ENCODE results near the gene SMIM32.

SMIM32 gene

DNA sequence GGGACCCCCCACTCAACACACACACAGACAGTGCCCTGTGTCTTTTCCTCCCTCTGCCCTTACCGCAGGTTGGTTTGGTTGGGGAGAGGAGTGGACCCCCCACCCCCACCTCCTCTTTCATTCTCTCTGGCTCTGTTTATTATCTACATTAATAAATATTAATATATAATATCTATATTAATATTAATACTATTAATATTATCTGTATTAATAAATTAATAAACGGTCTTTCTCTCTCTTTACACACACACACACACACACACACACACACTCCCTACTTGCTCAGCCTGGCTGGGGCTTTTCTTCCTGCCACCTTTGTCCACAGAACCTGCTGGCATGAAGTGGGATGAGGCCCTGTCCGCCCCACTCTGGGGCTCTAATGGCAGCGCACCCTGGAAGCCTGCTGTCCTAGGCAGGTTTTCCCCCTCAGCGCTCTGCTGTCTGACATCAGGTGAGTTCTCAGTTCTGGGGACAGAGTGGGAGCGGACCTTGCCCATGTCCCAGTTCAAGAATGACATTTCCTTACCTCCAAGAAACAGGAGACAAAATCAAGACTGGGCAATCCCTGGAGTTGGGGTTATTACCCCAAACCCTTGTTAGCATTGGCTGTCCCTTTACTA, 10.5 kb upstream of the SMIM32 start:
- POLR2A ChIA-PET, result no interaction called here
- TF ChIP-seq BHLHE40 (IDR thresholded peaks at IDR 0.05; ENCODE audit: borderline replicate concordance) (no peak), L3MBTL2 (conservative IDR thresholded peaks at IDR 0.05) (no peak), TARDBP (IDR thresholded peaks at IDR 0.05) (no peak), FOXK2 (IDR thresholded peaks at IDR 0.05) (no peak), SP1 (IDR thresholded peaks at IDR 0.05) (no peak), HDGF (IDR thresholded peaks at IDR 0.05; ENCODE audit: borderline replicate concordance) (no peak), ZNF384 (IDR thresholded peaks at IDR 0.05) (no peak), FOXM1 (IDR thresholded peaks at IDR 0.05; ENCODE audit: borderline replicate concordance) (no peak), SUZ12 (IDR thresholded peaks at IDR 0.05) (no peak), FOXA1 (IDR thresholded peaks at IDR 0.05) (no peak), ELF4 (IDR thresholded peaks at IDR 0.05) (no peak), NFRKB (IDR thresholded peaks at IDR 0.05) (no peak)
- CTCF ChIA-PET, result no interaction called here
- DNase-seq (ENCODE audit: extremely low spot score), result no peak

DNA sequence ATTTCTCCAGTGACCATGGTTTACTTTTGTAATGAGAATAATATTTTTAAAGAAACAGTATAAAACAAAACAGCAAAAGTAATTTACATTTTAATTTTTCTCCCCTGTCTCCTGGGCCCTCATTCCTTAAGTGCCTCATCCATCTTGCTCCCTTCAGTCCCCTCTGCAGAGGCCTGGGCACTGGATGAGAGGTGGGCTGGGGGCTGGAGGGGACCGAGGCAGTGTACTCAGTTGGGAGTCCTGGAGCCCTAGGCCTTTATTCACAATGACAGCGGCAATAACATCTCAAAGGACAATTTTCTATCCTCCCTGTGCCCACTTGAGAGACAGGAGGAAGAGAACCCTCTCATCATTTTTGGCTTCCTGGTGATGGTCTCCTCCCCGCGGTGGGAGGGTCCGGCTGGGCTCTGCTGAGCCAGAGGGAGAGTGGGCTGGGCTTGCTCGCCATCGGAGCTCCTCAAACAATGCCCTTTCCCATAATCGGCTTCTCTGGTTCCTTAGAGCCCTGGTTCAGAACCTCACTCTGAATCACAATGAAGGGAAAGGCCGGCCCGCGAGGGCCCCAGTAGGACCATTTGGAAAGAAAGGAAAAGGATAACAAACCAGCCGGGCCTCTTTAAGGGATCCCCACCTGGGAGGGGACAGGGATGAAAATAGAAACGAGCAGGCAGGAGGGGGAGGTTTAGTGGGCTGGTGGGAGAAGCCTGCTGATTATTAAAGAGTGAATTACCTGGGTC, 9.7 kb upstream of the SMIM32 start:
- TF ChIP-seq ARNT (IDR thresholded peaks at IDR 0.05) (no peak), HDGF (IDR thresholded peaks at IDR 0.05; ENCODE audit: borderline replicate concordance) (no peak), L3MBTL2 (conservative IDR thresholded peaks at IDR 0.05) (no peak), CTBP1 (IDR thresholded peaks at IDR 0.05; ENCODE audit: borderline replicate concordance) (no peak), FOXA1 (IDR thresholded peaks at IDR 0.05) (no peak), SUZ12 (IDR thresholded peaks at IDR 0.05) (no peak), BHLHE40 (IDR thresholded peaks at IDR 0.05; ENCODE audit: borderline replicate concordance) (no peak), ELF4 (IDR thresholded peaks at IDR 0.05) (no peak), LEF1 (IDR thresholded peaks at IDR 0.05; ENCODE audit: borderline replicate concordance) (no peak), SP1 (IDR thresholded peaks at IDR 0.05) (no peak), NFRKB (IDR thresholded peaks at IDR 0.05) (no peak), ZNF384 (IDR thresholded peaks at IDR 0.05) (no peak), FOXK2 (IDR thresholded peaks at IDR 0.05) (no peak), FOXM1 (IDR thresholded peaks at IDR 0.05; ENCODE audit: borderline replicate concordance) (no peak), TARDBP (IDR thresholded peaks at IDR 0.05) (no peak)
- TF ChIP-seq, protein P1, sequence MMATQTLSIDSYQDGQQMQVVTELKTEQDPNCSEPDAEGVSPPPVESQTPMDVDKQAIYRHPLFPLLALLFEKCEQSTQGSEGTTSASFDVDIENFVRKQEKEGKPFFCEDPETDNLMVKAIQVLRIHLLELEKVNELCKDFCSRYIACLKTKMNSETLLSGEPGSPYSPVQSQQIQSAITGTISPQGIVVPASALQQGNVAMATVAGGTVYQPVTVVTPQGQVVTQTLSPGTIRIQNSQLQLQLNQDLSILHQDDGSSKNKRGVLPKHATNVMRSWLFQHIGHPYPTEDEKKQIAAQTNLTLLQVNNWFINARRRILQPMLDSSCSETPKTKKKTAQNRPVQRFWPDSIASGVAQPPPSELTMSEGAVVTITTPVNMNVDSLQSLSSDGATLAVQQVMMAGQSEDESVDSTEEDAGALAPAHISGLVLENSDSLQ (IDR thresholded peaks at IDR 0.05), result no peak
- DNase-seq (ENCODE audit: extremely low spot score), result no peak
- POLR2A ChIA-PET, result no interaction called here
- CTCF ChIA-PET, result no interaction called here

DNA sequence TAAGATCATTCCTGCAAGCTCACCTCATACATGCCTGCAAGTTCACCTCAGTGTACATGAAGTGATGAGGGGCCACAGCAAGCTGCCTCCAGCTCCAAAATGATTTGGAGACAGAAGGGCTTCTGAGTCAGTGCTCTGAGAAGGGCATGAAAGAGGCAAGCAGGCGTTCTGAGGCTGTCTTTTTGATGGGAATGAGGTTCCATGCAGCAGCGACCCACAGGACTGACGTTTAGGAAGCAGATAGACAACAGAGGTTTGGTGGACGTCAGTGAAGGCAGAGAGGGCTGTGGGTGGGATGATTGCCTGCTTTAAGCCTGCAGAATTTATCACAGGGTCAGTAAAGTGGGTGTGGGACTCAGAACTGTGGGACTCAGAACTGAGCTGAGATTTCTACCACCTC, 8.9 kb upstream of the SMIM32 start:
- ChIA-PET CTCF (no interaction called here), POLR2A (no interaction called here)
- no peak for TF ChIP-seq ARNT (IDR thresholded peaks at IDR 0.05)
- TF ChIP-seq, protein P1 (IDR thresholded peaks at IDR 0.05), result no peak
- TF ChIP-seq SUZ12 (IDR thresholded peaks at IDR 0.05), result no peak
- no peak for DNase-seq (ENCODE audit: extremely low spot score)

DNA sequence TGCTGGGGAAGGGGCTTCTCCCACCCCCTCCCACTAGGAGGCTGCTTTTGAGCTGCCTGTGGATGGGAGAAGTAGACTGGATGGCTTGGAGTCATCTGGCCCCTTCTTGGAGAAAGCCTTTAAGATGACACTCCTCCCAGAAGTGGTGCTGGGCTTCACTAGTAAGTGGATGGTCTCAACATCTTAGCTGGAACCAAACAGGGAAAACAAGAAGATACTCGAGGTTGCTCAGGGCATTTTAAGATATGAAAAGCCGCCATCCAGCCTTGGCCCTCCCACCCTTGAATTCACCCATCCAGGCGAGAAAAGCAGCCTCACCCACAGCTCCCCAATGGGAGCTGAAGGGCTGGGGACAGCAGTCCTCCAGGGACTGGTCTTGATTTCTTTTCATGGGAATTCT, 7.8 kb upstream of the SMIM32 start:
- TF ChIP-seq, protein P1 (IDR thresholded peaks at IDR 0.05), result no peak
- no peak for TF ChIP-seq SP1 (IDR thresholded peaks at IDR 0.05)
- no peak for TF ChIP-seq ELF4 (IDR thresholded peaks at IDR 0.05)
- TF ChIP-seq ZNF384 (IDR thresholded peaks at IDR 0.05), result no peak
- no peak for TF ChIP-seq SUZ12 (IDR thresholded peaks at IDR 0.05)
- TF ChIP-seq FOXA1 (IDR thresholded peaks at IDR 0.05), result no peak
- TF ChIP-seq TARDBP (IDR thresholded peaks at IDR 0.05), result no peak
- TF ChIP-seq L3MBTL2 (conservative IDR thresholded peaks at IDR 0.05), result no peak
- TF ChIP-seq ARNT (IDR thresholded peaks at IDR 0.05), result no peak
- TF ChIP-seq BHLHE40 (IDR thresholded peaks at IDR 0.05; ENCODE audit: borderline replicate concordance), result no peak
- TF ChIP-seq LEF1 (IDR thresholded peaks at IDR 0.05; ENCODE audit: borderline replicate concordance), result no peak
- TF ChIP-seq NFRKB (IDR thresholded peaks at IDR 0.05), result no peak
- no peak for TF ChIP-seq FOXM1 (IDR thresholded peaks at IDR 0.05; ENCODE audit: borderline replicate concordance)
- no peak for DNase-seq (ENCODE audit: extremely low spot score)
- CTCF ChIA-PET, result interaction anchor here (1.5 kb wide), 1 partner anchor 11 kb away, joined by 8 read pairs; no protein-coding TSS in a partner anchor
- POLR2A ChIA-PET, result no interaction called here

DNA sequence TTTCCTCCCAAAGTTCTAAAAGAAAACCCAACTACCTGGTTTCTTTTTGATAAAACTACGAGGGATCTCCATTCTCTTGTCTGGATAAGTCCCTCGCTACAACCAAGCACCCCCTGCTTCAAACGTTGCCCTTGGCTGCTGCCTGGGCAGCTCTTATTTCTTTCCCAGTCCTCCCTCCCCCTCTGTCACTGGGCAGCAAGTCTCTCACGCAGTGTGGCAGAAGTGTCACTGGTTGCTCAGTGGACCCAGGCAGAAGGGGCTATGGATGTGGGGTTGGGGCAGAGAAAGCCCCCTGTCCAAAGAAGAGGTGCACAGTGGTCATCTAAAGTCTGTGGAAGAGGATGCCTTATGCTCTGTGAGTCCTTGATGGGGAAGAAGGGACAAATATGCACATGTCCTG, 7.2 kb upstream of the SMIM32 start:
- TF ChIP-seq HDGF (IDR thresholded peaks at IDR 0.05; ENCODE audit: borderline replicate concordance) (no peak), ARNT (IDR thresholded peaks at IDR 0.05) (no peak), SUZ12 (IDR thresholded peaks at IDR 0.05) (no peak), ZNF384 (IDR thresholded peaks at IDR 0.05) (no peak), LEF1 (IDR thresholded peaks at IDR 0.05; ENCODE audit: borderline replicate concordance) (no peak), FOXM1 (IDR thresholded peaks at IDR 0.05; ENCODE audit: borderline replicate concordance) (no peak), TARDBP (IDR thresholded peaks at IDR 0.05) (no peak), FOXA1 (IDR thresholded peaks at IDR 0.05) (no peak), FOXK2 (IDR thresholded peaks at IDR 0.05) (no peak), CTBP1 (IDR thresholded peaks at IDR 0.05; ENCODE audit: borderline replicate concordance) (no peak), NFRKB (IDR thresholded peaks at IDR 0.05) (no peak), BHLHE40 (IDR thresholded peaks at IDR 0.05; ENCODE audit: borderline replicate concordance) (no peak), L3MBTL2 (conservative IDR thresholded peaks at IDR 0.05) (no peak), SP1 (IDR thresholded peaks at IDR 0.05) (no peak), ELF4 (IDR thresholded peaks at IDR 0.05) (no peak)
- TF ChIP-seq, protein P1 (IDR thresholded peaks at IDR 0.05), result no peak
- ChIA-PET CTCF (interaction anchor here (1.5 kb wide), 1 partner anchor 12 kb away, joined by 8 read pairs; no protein-coding TSS in a partner anchor), POLR2A (no interaction called here)
- DNase-seq (ENCODE audit: extremely low spot score), result no peak

Measured in HEK293T (cell line).